ENCODE measurements around the gene CYP2A6. TPM values are rescaled to one million over a fixed set of nuclear protein-coding genes. Genes with fewer than 3 reads are reported as not detected.
"Not testable (repeated sequence)": the region's sequence is repeated elsewhere in the genome, so short reads cannot be mapped to it uniquely, and the experiment has no call there.

The CYP2A6 gene
- total and polyA plus RNA-seq, 2 of the 4 experiments (the other 2 are of a cell fraction) = not detected

DNA sequence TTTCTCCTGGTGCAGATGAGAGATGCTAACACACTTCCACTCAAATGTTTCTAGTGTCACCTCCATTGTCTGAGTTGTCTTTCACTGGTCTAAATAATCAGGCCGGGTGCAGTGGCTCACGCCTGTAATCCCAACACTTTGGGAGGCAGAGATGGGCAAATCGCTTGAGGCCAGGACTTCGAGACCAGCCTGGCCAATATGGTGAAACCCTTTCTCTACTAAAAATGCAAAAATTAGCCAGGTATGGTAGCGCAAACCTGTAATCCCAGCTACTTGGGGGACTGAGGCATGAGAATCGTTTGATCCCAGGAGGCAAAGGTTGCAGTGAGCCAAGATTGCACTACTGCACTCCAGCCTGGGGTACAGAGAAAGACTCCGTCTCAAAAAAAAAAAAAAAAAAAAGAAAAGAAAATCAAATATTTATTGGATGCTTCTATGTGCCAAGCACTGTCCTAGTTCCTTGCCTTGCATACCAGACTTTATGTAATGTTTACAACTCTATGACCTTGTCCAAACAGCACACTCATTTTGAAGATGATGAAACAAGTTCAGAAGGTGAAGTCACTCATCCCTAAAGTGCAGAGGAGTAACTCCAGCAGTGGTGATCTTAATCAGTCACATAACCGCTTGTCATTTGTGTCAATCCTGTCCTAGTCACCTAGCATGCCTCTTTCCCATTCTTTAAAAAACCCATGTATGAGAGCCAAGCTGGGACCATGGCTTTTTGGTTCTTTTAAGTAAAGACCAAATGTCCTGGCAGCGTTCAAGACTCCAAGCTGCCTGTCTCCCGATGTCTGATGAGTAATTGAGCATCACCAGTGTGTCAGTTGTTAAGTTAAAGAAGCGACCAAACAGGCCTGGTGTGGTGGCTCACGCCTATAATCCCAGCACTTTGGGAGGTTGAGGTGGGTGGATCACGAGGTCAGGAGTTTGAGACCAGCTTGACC is 46.9 kb upstream of the CYP2A6 start:
- H3K4ac ChIP-seq (ENCODE audit: low read depth, low read length); H3K23ac ChIP-seq (ENCODE audit: low read depth, low read length); H3K56ac ChIP-seq (ENCODE audit: extremely low read depth, insufficient read depth, low read length); H2AFZ ChIP-seq (replicated peaks; ENCODE audit: low read length, poor library complexity); H3K4me1 ChIP-seq (ENCODE audit: control insufficient read depth, insufficient read depth, low read length); H3K27me3 ChIP-seq (ENCODE audit: control insufficient read depth, insufficient read depth, low read length); H3K79me1 ChIP-seq (ENCODE audit: low read depth in 1 of 2, low read length in 2 of 2); BruUV-seq (replicated peaks); H3K9me3 ChIP-seq (ENCODE audit: control insufficient read depth, insufficient read depth, low read length); intact Hi-C loops (cut with micrococcal nuclease); H3K27ac ChIP-seq (ENCODE audit: insufficient read depth, low read length); H2AK5ac ChIP-seq (ENCODE audit: low read depth, low read length); CTCF ChIA-PET; H2AK9ac ChIP-seq (replicated peaks; ENCODE audit: low read depth, low read length, poor library complexity); H2BK15ac ChIP-seq (ENCODE audit: low read depth, low read length); H3K9ac ChIP-seq (ENCODE audit: low read depth, low read length); dilution Hi-C loops (cut with HindIII; ENCODE audit: low sequenced_read_pairs, unreplicated experiment); H3K4me2 ChIP-seq (ENCODE audit: low read depth, low read length); in situ Hi-C loops (cut with MboI; ENCODE audit: low sequenced_read_pairs); H3K18ac ChIP-seq (ENCODE audit: low read depth, low read length); H4K20me1 ChIP-seq (ENCODE audit: insufficient read depth, low read length); H4K8ac ChIP-seq (ENCODE audit: low read depth in 2 of 2, low read length in 2 of 2); H2BK5ac ChIP-seq (ENCODE audit: low read depth, low read length, poor library complexity, severe bottlenecking); H3K9me1 ChIP-seq (ENCODE audit: insufficient read depth, low read length); H4K91ac ChIP-seq (ENCODE audit: insufficient read depth, low read depth, low read length); H2BK120ac ChIP-seq (ENCODE audit: low read depth, low read length); H3K4me3 ChIP-seq (ENCODE audit: insufficient read depth, low read depth, low read length); H4K5ac ChIP-seq (ENCODE audit: low read depth, low read length); H3K36me3 ChIP-seq (ENCODE audit: control insufficient read depth, insufficient read depth, low read length); H3K14ac ChIP-seq (replicated peaks; ENCODE audit: low read depth, low read length); DNase-seq; H2BK20ac ChIP-seq (ENCODE audit: low read depth, low read length): not testable (repeated sequence)
- peak; percentile 42 for ATAC-seq (ENCODE audit: low read depth)
- WGBS, 2 experiments (ENCODE audit: extremely low coverage in 2 of 2, insufficient read length in 1 of 2) = 61% methylated on average over 2 of the region's 13 CpGs; no CpG with 5 or more reads in 1 of the 2 experiments
- POLR2A ChIA-PET (ENCODE audit: unreplicated experiment) = interaction anchor here (0.6 kb wide), 1 partner anchor 206 kb away, joined by 3 read pairs; no protein-coding TSS in a partner anchor

All from IMR-90 (cell line).